HG03378 (cell line): ENCODE measurements around the gene AK2.
"Not testable (repeated sequence)": the region's sequence is repeated elsewhere in the genome, so short reads cannot be mapped to it uniquely, and the experiment has no call there.

Experiments used
- ATAC-seq: cut with Tn5 transposase; IDR thresholded peaks from one replicate; pipeline ENCODE4 v1.9.1; 2021; ENCODE audit warnings: mild to moderate bottlenecking, moderate library complexity; ENCODE audit not compliant: unreplicated experiment

AK2 gene

DNA sequence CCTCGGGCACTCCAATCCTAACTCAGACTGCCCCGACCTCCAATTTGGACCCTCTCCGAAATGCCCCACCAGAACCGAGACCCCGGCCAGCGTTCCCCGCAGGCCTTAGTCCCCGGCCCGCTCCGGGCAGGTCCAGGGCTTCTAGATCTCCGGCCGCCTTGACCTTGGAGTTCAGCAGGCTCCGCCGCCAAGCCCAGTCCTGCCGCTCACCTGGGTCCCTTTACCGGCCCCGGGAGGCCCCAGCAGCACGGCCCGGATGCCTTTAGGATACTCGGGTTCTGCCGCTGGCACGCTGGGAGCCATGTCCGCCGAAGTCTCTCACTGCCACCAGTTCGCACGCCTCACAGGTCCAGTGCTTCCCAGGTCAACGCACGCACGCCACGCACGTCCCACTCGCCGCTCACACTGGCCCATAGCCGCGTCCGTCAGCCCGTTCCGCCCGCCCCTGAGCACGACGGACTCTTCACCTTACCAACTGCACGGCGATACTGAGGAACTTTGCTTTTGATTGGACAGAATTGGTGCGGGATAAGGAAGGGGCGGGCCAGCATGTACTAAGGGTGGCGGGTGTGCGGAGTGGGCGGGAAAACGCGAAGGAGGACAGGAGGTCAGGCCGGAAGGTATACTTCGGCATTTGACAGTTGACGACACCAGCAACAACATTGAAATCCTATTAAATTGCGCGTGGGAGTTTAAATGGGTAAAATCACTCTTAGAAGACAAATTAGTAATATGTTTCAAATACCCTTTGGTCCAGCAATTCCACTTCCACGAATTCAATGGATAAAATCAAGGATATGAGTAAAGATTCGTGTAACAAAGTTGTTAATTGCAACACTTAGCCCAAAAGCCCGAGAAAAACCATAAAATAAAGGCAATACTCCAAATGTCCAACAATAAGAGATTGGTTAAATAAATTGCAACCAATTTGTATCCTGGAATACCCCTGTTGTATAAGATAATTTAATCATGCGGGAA lies at the start of gene AK2:
Gene AK2, minus strand, starts transcription at position 358 of the 978 bp plus-strand sequence. Its CDS starts 55 bp downstream, at position 303.
- peak; percentile 96 for ATAC-seq

DNA sequence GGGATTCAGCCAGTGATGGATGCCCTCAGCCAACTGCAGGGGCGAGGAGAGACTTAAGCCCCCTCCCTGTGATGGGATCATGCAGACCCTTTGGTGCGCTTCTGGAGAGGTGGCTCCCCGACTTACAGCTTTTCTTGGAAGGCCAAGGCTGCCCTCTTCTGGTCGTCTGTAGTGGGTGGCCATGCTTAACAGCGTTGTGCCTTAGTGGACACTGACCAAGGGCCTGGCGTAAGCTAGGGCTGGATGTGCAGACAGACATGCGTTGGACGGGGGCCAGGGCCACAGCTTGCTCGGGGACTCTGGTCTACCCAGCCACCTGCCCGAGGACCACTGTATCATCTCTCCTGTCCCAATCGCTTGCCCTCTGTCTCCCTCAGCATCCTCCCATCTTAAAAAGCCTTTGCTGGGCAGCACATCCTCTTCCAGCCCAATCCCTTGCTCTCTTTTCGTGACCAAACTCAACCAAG lies 49.7 kb upstream of the AK2 start:
- no peak for ATAC-seq

DNA sequence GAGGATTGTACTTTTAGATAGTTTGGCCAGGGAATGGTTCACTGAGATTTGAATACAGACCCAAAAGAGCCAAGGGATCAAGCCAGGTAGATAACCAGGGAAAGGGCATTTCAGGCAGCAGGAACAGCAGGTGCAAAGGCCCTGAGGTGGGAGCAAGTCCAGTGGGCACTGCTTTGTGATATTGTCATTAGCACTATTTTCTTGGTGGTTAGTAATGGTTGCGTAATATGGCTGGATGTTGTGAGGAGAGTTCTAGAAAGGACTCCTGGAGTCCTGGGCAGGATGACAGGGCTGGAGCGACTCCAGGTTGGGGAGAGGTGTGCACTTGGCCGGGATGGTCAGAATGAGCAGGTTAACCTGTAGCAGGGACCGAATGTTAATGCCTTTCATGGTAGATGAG lies 48.6 kb upstream of the AK2 start:
- no peak for ATAC-seq

DNA sequence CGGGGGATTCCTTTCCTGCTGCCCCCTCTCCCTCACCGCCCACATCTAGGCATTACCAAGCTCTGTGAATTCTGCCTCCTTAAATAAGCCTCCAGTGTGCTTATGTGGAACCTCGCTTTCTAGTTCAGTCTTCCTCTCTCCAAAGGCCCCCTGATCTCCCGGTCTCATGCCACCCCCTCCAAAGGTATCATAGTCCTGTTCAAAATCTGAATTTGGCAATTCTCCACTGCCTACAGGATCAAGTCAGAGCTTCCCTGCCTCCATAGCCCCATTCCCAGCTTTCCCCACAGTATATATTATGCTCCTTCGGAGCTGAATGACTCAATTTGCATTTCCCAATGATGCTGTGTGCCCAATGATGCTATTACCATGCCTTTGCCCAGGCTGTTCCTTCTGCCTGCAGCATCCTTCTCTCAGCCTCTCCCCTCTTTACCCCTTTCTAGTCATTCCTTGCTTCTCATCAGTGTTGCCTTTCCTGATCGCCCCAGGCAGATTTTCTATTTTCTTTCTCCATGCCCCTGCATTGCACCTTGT lies 46.0 kb upstream of the AK2 start:
- ATAC-seq: no peak

DNA sequence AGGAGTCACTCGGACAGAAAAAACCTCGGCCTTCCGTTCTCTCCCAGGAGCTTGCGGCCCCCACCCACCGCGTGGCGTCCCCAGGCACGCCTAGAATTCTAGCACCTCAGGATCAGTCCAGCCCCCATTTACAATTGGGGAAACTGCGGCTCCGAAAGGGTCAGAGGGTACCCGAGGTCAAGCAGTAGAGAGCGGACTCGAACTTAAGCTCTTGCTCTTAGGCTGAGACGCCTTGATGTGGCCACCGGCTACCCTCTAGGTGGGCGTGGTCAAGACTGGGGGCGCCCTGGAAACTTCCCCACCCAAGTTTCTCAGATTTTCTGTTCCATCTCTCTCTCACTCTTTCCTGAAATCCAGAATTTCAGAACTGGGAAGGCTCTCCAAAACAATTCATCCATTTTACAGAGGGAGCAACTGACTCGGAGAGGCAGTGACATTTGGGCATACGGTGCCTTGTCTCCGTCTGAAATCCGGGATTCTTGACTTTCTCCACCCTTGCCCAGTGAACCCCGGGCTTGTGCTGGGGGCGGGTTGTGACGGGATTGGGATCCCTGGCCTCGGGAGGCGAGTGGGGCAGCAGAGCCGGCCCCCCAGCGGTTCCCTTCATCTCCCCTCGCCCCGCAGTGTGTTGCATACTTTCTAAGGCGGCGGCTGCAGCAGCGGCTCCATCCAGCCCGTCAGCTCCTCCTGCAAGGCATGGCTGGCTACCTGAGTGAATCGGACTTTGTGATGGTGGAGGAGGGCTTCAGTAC lies 45.0 kb upstream of the AK2 start:
- ATAC-seq: no peak

DNA sequence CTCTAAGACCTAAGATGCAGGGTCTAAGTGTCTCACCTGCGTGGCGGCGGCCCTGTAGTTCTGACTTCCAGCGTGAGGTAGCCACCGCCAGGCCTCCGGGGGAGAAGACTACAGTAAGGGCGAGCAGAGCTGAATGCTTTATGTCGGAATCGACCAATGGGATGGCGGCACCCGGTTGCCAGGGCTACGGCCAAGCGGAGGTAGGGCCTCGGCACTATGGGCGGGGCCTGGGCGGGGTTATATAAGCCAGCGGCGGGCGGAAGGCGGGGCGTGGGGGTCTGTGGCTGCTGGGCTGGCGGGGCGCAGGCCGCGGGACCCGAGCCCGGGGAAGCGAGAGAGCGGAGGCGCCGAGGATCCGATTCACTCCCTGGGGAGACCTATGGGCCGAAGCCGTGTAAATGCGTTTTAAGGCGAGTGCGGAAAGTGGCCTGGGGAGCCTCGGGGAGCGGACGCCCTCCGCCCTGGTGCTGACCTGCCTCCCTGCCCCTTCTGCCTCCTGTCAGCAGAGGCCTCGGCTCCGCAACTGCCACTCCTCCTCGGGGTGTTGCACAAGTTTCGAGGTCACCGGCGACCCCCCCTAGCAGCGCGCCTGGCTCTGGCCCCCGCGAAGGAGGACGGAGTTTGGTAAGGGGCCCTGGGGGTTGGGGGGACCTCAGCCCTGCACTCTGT lies 44.3 kb upstream of the AK2 start, which contains the start of gene AZIN2:
Gene AZIN2, plus strand, starts transcription at position 269 of the 669 bp plus-strand sequence. CDS start 1,097 bp downstream, outside the sequence.
- ATAC-seq: peak; percentile 90

DNA sequence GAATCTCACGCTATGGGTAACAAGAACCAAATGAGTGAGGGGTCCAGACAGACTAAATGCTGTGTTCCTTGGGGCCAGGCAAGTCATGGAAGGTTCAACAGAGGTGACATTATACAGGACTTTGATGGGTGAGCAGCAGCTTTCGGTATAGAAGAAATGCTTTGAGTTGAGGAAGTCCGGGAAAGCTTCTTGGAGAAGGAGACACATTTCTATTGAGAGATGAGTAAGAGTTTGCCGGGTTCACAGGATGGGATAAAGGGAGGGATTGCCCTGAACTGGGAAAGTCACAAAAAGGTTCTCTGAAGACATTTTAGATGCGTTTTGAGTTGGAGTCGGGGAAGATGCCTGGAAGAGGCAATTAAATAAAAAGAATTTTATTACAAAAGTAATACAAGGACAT lies 43.7 kb upstream of the AK2 start:
- ATAC-seq: no peak

DNA sequence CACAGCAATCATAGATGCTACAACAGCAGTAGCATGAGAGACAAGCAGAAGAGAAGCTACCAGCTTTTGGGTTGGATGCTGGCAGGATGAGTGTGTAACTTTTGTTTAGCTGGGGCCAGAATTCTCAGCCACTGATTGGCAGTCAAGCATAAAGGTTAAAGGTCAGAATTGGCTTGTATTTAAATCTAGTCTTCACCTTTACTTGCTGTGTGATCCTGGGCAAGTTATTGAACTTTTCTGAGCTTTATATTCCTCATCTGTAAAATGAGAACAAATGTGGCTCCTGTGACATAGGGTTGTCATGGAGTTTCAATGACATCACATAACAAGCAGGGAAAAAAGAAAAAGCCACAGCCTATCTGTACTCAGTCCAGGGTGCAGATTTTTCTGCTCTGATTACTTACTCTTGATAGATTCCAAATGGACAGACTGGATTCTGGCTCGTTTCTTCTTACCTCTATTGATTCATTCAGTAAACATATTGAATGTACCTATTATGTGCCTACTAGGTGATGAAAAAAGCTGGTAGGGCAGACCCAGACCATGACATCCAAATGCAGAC lies 41.4 kb upstream of the AK2 start:
- no peak for ATAC-seq

DNA sequence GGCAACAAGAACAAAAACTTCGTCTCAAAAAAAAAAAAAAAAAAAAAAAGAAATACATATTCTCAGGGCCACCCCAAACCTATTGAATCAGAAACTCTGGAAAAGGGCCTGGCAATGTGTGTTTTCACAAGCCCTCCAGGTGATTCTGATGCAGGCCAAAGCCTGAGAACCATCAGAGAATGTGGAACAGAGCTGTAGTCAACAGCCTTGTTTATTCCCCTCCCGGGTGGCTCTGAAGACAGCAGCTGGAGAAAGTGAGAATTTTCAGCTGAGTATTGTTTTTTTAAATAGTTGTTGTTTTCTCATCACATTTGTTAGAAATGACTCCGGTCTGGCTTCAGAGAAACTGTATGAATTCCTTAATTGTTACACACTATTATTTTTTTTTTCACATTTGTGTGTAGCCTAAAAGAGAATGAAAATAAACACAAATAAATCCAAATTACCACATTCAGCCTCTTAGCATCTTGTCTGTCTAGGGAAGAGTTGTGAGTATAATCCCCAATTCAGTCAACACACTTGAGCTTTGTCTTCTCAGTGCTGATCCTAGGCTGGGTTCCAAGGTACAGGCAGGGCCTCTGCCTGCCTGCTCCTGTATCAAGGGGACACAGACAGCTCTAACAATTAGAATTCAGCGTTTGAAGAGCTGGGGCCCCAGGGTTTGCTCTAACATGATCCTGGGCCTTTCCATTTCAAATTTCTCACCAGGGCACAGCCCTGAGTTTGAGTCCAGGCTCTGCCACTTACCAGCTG lies 37.7 kb upstream of the AK2 start:
- no peak for ATAC-seq

DNA sequence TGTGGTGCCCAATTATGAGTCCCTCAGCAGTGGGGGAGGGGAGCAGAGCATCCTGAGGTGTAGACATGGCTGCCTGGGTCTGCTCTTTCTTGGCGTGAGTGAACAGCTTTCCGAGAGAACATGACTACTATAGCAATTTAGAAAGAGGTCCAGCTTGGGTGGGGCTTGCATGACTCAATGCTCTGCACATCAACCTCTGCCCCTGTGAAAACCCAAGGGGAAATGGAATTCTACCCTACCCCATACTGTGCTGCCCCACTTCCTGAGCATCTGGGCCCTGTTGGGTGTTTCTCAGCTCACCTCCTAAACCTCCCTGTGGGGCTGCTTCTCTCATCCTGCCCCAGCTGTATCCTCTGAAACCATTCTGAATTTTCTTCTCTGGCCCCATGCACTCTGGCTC lies 36.0 kb upstream of the AK2 start:
- ATAC-seq: no peak

DNA sequence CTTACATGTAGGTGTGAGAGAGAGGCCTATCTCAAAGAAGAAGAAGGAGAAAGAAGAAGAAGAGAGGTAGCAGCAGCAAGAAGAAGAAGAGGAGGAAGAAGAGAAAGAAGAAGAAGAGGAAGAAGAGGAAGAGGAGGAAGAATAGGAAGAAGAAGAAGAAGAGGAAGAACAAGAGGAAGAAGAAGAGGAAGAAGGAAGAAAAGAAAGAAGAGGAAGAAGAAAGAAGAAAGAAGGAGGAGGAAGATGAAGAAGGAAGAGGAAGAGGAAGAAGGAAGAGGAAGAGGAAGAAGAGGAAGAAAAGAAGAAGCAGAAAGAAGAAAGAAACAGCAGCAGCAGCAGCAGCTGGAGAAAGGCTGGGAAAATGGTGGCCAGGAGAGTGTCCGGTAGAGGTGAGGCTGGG lies 33.9 kb upstream of the AK2 start:
- ATAC-seq: no peak

DNA sequence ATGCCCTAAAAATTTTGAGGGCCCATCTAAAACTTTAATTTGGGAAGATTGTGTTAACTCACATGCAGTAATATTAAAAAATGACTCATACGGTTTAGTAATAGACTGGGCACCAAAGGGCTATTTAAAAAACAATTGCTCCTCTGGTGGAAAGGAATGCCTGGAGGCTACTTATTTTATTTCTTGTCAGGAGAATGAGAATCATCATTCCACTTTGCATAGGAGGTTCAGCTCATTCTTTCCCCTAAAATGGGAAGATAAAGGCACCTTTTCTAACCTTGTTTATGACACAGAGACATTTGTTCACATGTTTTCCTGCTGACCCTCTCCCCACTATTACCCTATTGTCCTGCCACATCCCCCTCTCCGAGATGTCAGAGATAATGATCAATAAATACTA lies 31.4 kb upstream of the AK2 start:
- not testable (repeated sequence) for ATAC-seq

DNA sequence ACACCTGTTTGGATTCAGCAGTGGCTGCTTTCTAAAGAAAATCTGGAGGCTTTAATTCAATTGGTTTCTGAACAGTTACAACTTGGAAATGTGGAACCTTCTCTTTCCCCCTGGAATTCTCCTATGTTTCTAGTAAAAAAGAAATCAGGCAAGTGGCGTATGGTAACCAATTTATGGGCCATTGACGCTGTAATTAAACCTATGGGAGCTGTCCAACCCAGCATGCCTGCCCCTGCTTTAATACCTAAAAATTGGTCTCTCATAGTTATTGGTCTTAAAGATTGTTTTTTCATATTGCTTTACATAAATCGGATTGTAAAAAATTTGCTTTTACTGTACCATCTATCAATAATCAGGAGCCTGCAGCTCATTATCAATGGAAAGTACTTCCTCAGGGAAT lies 29.8 kb upstream of the AK2 start:
- not testable (repeated sequence) for ATAC-seq

DNA sequence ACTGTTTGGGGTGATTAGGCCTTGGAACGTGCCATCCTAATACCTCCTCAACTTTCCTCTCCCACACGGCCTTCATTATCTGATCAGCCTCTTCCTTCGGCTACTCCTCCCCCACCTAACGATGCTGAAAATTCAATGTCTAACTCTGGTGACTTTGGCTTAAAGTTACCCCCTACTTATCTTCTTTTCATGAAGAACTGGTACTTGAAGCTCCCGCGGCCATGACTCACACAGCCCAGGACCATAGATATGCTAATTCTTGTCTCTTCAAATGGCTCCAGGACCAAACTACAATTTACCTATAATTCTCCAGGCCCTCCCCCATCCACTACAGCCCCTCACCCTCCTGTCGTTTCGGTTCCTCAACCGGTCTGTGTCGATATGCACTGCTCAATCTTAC lies 28.6 kb upstream of the AK2 start:
- no peak for ATAC-seq

DNA sequence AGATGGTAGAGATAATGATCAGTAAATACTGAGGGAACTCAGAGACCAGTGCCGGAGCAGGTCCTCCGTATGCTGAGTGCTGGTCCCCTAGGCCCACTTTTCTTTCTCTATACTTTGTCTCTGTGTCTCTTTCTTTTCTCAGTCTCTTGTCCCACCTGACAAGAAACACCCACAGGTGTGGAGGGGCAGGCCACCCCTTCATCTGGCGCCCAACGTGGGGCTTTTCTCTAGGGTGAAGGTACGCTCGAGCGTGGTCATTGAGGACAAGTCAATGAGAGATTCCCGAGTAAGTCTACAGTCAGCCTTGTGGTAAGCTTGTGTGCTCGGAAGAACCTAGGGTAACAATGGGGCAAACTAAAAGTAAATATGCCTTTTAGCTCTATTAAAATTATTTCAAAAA lies 27.6 kb upstream of the AK2 start:
- ATAC-seq: not testable (repeated sequence)

DNA sequence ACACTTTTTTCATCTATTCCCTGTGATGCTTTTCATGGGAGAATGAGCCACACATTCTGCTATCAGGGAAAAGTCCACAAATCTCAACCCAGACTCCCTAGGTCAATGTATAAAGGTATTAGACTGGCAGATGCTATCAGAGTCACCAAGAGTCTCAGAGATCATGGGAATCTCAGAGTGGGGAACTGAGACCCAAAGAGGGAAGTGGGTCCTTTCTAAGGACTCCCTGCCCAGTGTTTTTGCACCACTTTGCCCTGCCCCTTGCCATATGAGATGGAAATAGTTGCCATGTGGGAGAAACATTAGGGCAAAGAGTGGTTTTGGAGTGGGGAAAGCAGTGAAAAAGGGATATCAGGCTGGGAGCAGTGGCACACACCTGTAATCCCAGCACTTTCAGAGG lies 25.2 kb upstream of the AK2 start:
- ATAC-seq: no peak

DNA sequence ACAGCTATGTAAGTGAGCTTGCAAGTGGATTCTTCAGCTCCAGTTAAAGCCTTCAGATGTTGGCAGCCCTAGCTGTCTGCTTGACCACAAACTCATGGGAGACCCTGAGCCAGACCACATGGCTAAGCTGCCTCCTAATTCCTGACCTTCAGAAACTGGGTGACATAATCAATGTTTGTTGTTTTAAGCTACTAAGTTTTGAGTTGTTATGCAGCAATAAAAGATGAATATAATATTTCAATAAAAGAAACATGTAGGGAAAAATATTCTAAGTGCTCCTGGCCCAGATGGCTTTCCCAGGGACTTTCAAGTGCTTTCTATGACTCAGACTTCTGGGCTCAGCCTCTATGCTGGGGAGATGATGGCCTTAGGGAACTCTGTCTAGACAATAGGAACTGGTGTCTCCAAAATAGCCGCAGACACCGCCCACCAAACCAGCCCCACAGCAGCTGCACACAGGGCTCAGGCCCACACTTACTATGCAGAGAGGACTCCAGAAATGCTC lies 23.9 kb upstream of the AK2 start:
- ATAC-seq: no peak

DNA sequence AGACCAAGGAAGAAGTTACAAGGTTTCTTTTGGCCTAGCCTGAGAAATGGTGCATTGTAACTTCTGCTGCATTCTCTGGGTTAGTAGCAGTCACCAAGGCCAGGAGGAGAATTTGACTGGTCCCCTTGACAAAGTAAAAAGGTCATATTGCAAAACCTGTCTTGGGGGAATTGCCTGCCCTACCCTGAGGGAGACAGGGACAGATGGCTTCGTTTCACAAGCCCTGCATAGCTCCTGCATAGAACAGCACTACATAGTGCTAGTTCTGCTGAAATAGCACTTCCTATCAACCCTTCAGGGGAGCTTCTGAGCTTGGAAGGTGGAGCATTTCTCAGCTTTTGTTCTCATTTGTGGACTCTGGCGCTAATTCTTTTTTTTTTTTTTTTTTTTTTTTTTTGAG lies 20.4 kb upstream of the AK2 start:
- no peak for ATAC-seq

DNA sequence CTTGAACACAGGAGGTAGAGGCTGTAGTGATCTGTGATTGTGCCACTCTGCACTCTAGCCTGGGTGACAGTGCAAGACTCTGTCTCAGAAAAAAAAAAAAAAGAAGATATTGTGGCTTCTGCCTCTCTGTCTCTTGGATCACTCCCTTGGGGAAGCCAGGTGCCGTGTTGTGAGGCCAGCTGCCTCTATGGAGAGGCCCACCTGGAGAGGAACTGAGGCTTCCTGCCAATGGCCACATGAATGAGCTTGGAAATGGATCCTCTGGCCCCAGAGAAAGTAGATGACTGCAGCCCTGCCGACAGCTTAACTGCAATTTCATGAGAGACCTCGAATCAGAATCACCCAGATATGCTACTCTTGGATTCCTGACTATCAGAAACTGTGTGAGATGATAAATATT lies 19.7 kb upstream of the AK2 start:
- no peak for ATAC-seq
